ENCODE measurements around the gene CACNB1.
"Not testable (repeated sequence)": the region's sequence is repeated elsewhere in the genome, so short reads cannot be mapped to it uniquely, and the experiment has no call there.

Gene CACNB1

GRCh38 chr17:39169518-39169917, 28.0 kb downstream of the CACNB1 start:
- DNase-seq (ENCODE audit: low read depth), result no peak
- no peak overlapping the region for H3K4me3 ChIP-seq (ENCODE audit: low read depth, low read length)
- no peak for TF ChIP-seq CTCF (IDR thresholded peaks at IDR 0.05; ENCODE audit: control insufficient read depth, extremely low read depth, insufficient read depth)

- no peak for DNase-seq (ENCODE audit: low read depth)
- no peak for TF ChIP-seq CTCF (IDR thresholded peaks at IDR 0.05; ENCODE audit: control insufficient read depth, extremely low read depth, insufficient read depth)
- no peak overlapping the region for H3K4me3 ChIP-seq (ENCODE audit: low read depth, low read length)
These were observed 28.4 kb downstream of the CACNB1 start for GRCh38 chr17:39169101-39169500.

- H3K4me3 ChIP-seq (ENCODE audit: low read depth, low read length); DNase-seq (ENCODE audit: low read depth): not testable (repeated sequence)
These were observed 29.0 kb downstream of the CACNB1 start for GRCh38 chr17:39168503-39168902.

- no peak for TF ChIP-seq CTCF (IDR thresholded peaks at IDR 0.05; ENCODE audit: control insufficient read depth, extremely low read depth, insufficient read depth)
- no peak overlapping the region for H3K4me3 ChIP-seq (ENCODE audit: low read depth, low read length)
- DNase-seq (ENCODE audit: low read depth), result no peak
These were observed 30.0 kb downstream of the CACNB1 start for GRCh38 chr17:39167476-39167875.

DNA sequence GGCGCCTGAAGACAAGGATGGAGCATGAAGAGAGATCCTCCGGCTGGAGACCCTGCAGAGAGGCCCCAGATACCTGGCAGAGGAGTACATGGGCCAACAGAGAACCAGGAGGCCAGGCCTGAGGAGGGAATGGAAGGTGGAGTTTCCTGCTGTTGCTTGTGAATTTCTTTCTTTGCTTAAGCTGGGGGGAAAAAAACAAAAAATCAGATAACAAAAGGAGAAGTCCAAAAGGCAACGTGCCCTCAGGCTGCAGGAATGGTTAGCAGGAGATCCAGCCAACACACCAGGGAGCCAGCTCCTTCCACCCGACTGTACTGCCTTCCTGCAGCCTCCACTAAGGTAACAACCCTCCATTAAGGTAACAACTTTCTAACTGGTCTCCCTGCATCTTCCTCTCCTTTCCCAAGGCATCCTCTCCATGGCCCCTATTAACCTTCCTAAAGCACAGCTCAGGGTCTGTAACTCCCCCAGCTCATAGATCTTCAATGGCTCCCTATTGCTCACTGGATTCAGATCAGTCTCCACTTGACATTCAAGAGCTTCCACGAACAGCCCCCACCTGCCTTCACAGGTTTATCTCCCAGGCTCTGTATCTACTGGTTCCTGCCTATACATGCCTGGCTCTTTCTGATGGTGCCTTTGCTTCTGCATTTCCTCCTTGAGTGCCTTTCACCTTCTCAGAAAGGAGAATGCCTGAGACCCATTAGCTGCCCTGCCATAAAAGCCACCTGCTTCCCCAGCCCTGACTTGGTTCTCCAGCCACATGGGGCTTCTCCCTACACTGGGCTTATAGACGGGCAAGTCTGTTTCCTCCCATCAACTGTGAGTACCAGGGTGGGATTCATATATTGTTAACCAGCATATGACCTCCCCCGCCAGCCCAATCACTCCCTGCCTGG, 30.8 kb downstream of the CACNB1 start:
- no peak overlapping the region for H3K4me3 ChIP-seq (ENCODE audit: low read depth, low read length)
- TF ChIP-seq CTCF (IDR thresholded peaks at IDR 0.05; ENCODE audit: control insufficient read depth, extremely low read depth, insufficient read depth), result no peak
- DNase-seq (ENCODE audit: low read depth), result no peak

- no peak within 1 kb of the TSS for H3K4me3 ChIP-seq (ENCODE audit: low read depth, low read length)
- no peak for DNase-seq (ENCODE audit: low read depth)
- no peak for TF ChIP-seq CTCF (IDR thresholded peaks at IDR 0.05; ENCODE audit: control insufficient read depth, extremely low read depth, insufficient read depth)
These were observed 31.6 kb downstream of the CACNB1 start, which contains the start of gene ARL5C for GRCh38 chr17:39165841-39166349. ARL5C (minus strand) TSS chr17:39166161; CDS start chr17:39165760, 401 bp downstream.

GRCh38 chr17:39165178-39165840, 32.2 kb downstream of the CACNB1 start:
- DNase-seq (ENCODE audit: low read depth), result no peak
- TF ChIP-seq CTCF (IDR thresholded peaks at IDR 0.05; ENCODE audit: control insufficient read depth, extremely low read depth, insufficient read depth), result no peak
- no peak overlapping the region for H3K4me3 ChIP-seq (ENCODE audit: low read depth, low read length)
